ENCODE measurements around the gene TGFB1. TPM values are rescaled to one million over a fixed set of nuclear protein-coding genes. Genes with fewer than 3 reads are reported as not detected.
"Not testable (repeated sequence)": the region's sequence is repeated elsewhere in the genome, so short reads cannot be mapped to it uniquely, and the experiment has no call there.

Gene TGFB1
- 10 to 100 TPM in 1 of 2 donors, 1 to 10 TPM in 1; 7.4 to 14.7 TPM for total RNA-seq
- long read RNA-seq, partial matches to known transcripts, result 0 of 8 reads
- long read RNA-seq, other reads (novel, unspliced or antisense), result 7 of 8 reads

DNA sequence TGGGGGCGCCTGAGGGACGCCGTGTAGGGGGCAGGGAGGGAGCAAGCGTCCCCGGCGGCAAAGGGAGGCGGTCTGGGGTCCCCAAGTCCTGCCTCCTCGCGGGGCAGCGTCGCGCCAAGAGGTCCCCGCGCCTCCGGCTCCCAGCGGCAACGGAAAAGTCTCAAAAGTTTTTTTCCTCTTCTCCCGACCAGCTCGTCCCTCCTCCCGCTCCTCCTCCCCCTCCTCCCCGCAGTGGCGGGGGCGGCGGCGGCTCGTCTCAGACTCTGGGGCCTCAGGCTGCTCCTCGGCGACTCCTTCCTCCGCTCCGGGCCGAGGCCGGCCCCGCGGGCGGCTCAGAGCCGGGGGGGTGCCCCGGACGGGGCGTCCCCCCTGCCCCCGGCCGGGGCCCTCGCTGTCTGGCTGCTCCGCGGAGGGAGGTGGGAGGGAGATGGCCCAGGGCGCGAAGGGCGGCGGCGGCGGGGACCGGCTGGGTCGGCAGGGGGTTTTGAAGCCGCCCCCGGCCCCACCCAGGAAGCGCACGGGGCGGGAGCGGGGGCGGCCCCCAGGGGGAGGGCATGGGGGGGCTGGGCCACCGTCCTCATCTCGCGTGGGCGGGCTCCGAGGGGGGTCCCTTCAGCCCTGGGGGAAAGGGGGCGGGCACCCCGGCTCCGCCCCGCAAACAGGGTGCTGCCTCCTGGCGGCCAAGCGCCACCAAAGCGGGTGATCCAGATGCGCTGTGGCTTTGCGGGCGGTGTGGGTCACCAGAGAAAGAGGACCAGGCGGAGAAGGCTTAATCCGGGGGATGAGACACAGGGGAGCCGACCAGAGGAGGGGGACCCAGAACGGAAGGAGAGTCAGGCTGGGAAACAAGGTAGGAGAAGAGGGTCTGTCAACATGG lies at the start of gene TGFB1:
Gene TGFB1, minus strand, starts transcription at position 457 of the 877 bp plus-strand sequence. CDS start 878 bp downstream, outside the sequence.
- peak; percentile 84 to 88 for DNase-seq
- intact Hi-C loops (cut with DNase I, micrococcal nuclease), result no loop called here
- peak; percentile 62 for ATAC-seq

DNA sequence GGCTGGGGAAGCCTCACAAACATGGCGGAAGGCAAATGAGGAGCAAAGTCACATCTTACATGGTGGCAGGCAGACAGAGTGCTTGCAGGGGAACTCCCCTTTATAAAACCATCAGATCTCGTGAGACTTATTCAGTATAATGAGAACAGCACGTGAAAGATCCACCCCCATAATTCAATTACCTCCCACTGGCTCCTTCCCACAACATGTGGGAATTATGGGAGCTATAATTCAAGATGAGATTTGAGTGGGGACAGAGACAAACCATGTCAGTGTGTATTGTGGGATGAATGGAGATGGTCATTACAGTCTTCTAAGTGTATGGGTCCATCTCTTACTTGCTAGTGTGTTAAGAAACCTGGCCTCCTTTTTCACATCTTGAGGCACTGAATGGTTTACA lies 48.3 kb upstream of the TGFB1 start:
- DNase-seq, result no peak
- intact Hi-C loops (cut with DNase I, micrococcal nuclease), result no loop called here
- no peak for ATAC-seq

DNA sequence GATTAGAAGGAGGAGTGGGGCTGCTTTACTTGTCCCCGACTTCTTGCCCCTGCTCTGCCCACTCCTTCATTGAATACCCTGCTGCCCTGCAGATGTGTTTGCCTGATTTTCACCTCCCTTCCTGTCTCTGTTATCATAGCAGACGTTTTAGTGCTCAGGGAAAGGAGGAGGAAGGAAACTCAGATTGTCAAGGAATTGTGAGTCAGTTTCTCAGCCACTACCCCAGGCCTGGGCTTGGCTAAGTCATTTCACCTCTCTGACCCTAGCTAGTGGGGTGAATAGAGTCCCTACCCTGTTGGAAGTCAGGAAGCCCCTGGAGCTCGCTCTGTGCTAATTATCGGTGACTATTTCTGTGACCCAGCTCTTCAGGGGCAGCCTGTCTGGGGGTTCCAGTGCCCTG lies 47.8 kb upstream of the TGFB1 start:
- intact Hi-C loops (cut with DNase I, micrococcal nuclease), result no loop called here
- DNase-seq (no peak), ATAC-seq (no peak)

DNA sequence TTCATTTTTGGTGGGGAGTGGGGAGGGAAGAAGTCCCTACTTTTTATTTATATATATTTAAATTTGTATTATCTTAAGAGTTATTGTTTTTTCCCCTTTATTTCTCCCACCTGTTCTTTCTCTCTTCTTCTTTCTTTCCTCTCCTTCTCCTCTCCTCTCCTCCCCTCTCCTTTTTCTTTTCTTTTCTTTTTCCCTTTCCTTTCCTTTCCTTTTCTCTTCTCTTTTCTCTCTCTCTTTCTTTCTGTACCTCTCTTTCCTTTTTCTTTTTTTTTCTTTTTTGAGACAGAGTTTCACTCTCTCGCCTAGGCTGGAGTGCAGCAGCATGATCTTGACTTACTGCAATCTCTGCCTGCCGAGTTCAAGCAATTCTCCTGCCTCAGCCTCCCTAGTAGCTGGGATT lies 45.8 kb upstream of the TGFB1 start:
- ATAC-seq (no peak), DNase-seq (no peak)
- intact Hi-C loops (cut with DNase I, micrococcal nuclease), result no loop called here

DNA sequence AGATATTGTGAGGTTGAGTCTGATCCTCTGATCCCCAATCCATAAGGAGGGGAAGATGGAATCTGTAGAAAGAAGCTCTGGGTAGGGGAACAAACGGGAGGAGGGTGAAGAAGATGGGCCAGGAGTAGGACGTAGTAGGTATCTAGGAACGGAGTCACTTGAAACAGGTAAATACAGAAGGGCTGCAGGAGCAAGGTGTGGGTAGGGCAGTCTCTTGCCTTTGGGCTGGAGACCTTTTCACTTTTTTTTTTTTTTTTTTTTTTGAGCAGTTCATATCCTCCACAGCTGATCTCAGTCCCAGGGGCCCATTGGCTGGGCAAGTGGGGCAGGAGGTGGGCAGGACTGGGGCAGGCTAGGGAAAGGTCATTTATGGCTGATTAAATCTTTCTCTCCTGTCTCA lies 45.4 kb upstream of the TGFB1 start:
- intact Hi-C loops (cut with DNase I, micrococcal nuclease), result no loop called here
- DNase-seq, result no peak

DNA sequence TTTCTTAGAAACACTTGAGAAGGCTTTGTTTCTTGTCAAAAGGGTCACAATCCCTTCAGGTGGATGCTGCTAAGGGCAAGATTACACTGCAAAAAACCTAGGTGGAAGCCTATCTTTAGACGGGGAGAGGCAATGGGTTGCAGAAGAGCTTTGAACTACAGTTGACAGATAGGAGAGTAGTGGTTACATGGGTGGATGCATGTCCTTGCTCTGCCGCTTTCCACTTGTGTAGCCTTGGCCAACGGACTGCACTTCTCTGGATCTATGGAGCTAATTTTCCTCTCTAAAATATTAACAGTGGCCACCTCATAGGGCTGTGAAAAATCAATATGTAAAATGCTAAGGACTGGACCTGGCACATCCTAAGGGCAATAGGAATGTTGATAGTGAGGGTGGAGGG lies 44.9 kb upstream of the TGFB1 start:
- intact Hi-C loops (cut with DNase I, micrococcal nuclease), result no loop called here
- ATAC-seq (no peak), DNase-seq (no peak)

More for the DNA sequence above, 45.4 kb upstream of the TGFB1 start:
- ATAC-seq, result no peak

DNA sequence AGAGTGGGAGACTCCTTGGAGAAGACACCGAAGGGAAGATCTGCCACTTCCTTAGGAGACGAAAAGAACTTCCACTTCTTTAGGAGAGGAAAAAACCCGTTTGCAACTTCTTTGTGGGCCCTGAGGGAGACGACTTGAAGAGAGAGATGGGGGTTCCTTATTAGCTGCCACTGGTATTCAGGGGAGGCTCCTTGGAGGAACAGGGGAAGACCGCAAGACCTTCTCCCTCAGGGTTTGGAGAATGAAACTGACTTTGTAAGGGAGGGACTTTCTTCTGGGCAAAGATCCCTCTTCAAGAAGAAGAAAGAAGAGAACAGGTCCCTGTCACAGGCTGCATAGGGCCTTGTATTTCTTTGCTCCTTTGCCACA lies 44.3 kb upstream of the TGFB1 start:
- DNase-seq (no peak), ATAC-seq (no peak)
- intact Hi-C loops (cut with DNase I, micrococcal nuclease), result no loop called here

DNA sequence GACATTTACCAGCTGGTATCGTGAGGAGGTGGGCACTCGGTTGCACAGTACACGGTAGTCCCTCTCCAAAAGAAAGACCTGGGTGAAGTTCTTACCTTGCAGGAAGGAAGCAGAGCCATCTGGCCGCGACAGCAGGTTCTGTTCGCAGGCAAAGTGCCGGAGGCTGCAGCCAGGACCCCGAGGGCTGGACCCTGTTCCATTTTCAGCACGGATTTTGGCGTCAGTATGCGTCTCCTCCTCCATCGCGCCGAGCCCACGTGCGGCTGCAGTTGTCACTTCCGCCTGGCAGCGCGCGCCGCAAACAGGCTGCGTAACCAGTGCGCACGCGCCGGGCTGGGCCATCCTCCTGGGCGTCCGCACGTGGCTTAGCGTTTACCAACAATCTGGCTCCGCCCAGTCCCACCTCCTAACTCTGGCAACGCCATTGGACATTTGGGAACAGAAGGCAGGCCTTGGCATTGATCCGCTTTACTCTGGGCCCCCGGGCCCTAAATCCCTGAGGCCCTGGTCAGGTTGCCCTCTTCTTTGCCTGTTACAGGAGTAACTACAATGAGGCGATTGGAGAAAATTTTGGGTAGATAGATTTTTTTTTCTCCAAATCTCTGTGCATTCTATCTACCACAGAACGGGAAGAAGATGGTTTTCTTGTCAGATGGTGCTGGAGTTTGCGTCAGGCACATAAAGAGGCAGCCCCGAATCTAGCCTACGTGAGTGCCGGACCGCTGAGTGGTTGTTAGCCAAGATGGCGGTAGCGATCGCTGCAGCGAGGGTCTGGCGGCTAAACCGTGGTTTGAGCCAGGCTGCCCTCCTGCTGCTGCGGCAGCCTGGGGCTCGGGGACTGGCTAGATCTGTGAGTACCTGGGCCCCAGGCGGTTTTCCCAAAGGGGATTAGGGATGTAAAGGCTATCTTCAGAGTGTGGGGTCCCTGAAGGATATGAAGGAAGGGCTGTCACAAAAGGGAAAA lies 43.6 kb upstream of the TGFB1 start, which contains the start of the genes BCKDHA and EXOSC5:
Gene BCKDHA, plus strand, starts transcription at position 733 of the 964 bp plus-strand sequence. Its CDS starts 10 bp downstream, at position 743.
Gene EXOSC5, minus strand, starts transcription at position 274 of the 964 bp plus-strand sequence. Its CDS starts 31 bp downstream, at position 243.
- intact Hi-C loops (cut with DNase I, micrococcal nuclease), result no loop called here
- ATAC-seq (peak; percentile 99), DNase-seq (peak; percentile 100)

DNA sequence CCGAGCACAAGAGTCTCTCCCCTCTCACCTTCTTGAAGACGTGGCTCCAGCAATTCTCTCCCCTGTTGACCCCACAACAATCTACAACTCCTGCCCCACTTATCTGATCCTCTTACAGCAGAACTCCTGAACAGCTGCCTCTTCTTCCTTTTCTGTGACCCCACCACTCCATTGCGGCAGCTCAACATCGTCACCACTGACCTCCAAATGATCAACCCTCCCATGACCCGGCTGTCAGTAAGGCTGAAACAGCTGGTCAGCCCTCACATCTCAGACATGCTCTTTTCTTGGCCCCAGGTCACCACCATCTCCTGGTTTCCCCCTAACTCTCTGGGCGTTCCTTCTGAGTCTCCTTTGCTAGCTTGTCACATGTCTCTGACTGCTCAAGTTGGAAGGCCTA lies 41.6 kb upstream of the TGFB1 start:
- ATAC-seq, result no peak
- DNase-seq, result no peak
- intact Hi-C loops (cut with DNase I, micrococcal nuclease), result no loop called here

DNA sequence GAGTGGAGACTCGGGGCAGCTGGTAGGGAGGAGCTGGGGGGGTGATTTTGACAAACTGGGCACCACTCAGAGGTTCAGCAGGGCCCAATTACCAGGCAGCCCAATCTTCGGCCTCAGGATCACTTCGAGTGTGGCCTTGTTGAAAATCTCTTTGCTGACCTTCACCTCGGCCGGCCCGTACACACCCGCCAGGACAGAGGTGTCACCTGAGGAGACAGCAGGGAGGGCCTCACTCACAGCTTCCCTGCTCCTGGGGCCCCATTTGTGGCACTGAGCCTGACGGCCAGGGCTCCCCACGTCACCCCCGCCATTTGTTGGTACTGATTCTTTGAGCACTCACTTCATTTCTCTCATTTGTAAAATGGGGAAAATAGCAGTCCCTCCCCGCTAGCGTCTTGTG lies 39.1 kb upstream of the TGFB1 start:
- DNase-seq (no peak), ATAC-seq (no peak)
- intact Hi-C loops (cut with DNase I, micrococcal nuclease), result no loop called here

DNA sequence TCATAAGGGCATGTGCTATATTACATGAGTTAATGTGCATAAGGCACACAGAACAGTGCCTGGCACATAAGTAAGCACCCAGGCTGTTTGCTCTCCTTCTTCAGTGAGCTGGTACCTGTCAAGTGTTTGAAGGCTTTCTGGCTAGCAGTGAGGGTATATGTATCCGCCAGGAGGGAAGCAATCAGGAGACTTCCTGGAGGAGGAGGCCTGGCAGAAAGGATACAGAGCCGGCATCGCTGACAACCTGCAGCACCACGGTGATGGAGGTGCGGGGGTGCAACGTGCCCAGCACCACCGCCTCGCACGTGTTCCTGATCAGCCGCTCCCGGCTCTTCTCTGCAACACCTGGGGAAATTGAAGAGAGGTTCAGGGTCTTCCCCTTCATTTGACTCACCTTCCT lies 37.9 kb upstream of the TGFB1 start:
- intact Hi-C loops (cut with DNase I, micrococcal nuclease), result no loop called here
- ATAC-seq (no peak), DNase-seq (no peak)

DNA sequence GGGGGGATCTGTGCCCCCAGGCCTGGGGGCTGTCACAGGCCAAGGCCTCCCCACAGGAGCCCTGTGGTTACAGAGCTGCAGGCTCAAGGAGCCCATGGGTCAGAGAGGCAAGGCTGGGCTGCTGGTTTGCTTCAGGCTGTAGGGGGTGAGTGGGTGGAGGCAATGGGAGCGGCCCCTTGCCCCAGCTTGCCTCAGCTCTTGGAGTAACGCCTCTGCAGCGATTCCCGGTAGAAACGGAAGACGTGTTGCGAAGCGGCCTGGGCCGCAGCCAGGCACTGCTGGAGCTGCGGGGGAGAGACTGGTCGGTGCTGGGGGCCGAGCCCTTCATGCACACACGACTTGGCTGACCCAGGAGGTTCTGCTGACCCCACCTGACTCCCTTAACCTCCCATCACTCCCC lies 32.7 kb upstream of the TGFB1 start:
- intact Hi-C loops (cut with DNase I, micrococcal nuclease), result no loop called here
- no peak for ATAC-seq
- no peak for DNase-seq

DNA sequence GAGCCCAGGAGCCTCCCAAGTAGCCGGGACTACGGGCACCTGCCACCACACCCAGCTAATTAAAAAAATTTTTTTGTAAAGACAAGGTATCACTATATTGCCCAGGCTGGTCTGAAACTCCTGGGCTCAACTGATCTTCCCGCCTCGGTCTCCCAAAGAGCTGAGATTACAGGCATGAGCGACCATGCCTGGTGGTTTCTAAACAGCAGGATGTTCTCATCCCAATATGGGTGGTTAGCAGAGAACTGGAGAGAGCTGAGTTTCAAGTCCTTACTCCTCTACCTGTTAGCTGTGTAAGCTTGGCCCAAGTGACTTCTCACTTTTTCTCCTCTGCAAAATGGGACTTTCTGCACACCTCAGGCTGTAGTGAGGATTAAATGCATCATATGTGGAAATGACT lies 30.6 kb upstream of the TGFB1 start:
- no peak for ATAC-seq
- intact Hi-C loops (cut with DNase I, micrococcal nuclease), result no loop called here
- no peak for DNase-seq

DNA sequence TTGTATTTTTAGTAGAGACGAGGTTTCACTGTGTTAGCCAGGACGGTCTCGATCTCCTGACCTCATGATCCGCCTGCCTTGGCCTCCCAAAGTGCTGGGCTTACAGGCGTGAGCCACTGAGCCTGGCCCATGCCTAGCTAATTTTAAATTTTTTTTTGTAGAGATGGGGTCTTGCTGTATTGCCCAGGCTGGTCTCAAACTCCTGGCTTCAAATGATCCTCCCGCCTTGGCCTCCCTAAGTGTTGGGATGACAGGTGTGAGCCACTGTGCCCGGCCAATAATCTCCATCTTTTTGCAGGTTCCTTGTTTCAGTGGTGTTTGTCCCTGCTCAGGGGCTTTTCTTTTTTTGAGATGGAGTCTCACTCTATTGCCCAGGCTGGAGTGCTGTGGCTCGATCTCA lies 27.8 kb upstream of the TGFB1 start:
- DNase-seq; ATAC-seq; intact Hi-C loops (cut with DNase I, micrococcal nuclease): not testable (repeated sequence)

DNA sequence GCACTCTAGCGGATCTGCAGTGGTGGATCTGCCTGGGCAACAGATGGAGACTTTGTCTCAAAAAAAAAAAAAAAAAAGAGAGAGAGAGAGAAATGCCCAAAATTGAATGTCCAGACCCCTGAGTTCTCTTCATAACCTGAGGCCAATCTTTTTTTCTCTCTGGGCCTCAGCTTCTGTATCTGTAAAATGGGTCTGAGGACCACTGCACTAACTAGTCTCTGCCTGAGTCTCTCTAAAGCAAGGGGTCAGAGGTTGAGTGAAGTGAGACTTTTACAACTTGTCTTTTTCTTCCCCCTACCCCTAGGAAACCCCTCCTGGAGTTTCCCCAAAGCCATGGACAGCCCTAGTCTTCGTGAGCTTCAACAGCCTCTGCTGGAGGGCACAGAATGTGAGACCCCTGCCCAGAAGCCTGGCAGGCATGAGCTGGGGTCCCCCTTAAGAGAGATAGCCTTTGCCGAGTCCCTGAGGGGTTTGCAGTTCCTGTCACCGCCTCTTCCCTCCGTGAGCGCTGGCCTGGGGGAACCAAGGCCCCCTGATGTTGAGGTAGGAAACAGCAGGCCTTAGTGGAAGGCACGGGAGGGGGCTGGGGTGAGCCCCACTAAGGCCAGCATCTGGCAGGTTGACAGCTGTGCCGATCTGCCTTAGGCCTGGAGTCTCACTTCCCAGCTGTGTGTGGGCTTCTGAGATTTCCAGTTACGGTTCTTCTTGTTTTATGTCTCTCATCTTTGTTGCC lies 24.4 kb upstream of the TGFB1 start:
- DNase-seq (no peak), ATAC-seq (no peak)
- intact Hi-C loops (cut with DNase I, micrococcal nuclease), result no loop called here

DNA sequence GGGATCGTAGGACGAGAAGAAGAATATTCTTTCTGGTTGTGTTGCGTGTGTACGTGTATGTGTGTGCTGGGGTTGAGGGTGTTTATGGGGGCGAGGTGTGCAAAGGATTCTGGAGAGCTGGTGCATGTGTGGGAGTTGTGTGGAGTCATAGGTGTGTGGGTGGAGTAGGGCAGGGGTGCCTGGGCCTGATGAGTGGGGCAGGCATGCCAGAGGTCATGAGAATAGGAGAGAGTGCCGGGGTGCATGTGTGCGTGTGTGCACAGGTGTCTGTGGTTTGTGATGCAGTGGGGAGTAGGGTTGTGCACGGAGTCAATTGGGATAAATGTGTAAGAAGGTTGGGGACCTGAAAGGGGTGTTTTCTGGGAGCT lies 23.3 kb upstream of the TGFB1 start:
- intact Hi-C loops (cut with DNase I, micrococcal nuclease), result no loop called here
- peak; percentile 18 for ATAC-seq
- no peak for DNase-seq

DNA sequence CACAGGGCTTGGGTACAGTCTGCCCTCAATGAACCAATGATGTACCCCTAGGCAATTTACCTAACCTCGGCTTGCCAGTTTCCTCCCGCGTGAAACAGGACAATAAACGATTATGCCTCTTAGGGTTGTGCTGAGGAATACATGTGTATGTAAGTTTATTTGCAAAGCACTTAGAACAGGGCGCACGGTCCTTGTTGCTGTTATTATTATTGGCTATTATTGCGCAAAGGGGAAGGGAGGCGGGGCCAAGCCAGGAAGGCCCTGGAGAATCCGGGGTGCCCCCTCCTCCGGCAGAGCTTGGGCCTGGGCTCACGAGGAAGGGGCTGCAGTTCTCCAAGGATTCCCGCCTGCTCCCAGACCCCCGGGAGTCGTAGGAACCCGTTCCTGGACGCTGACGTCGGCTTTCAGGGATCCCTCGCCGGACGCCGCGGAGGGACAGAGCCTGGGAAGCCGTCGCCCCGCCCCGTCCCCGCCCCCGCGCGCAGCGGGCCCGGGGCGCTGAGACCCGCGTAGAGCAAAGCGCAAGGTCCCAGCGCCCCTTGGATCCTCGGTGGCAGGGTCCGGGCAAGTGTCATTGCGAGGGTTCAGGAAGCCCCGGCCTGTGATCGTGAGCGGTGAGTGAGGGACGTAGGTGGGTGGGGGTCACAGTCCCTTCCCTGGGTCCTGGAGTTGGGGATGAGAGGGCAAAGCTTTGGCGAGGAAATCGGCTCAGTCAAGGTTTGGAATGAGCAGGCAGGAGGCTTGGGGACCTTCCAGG lies 22.7 kb upstream of the TGFB1 start, which contains the start of gene TMEM91:
Gene TMEM91, plus strand, starts transcription at position 293 of the 757 bp plus-strand sequence. CDS start 1,777 bp downstream, outside the sequence.
- DNase-seq (peak; percentile 36 to 51), ATAC-seq (peak; percentile 58)
- intact Hi-C loops (cut with DNase I, micrococcal nuclease), result no loop called here

DNA sequence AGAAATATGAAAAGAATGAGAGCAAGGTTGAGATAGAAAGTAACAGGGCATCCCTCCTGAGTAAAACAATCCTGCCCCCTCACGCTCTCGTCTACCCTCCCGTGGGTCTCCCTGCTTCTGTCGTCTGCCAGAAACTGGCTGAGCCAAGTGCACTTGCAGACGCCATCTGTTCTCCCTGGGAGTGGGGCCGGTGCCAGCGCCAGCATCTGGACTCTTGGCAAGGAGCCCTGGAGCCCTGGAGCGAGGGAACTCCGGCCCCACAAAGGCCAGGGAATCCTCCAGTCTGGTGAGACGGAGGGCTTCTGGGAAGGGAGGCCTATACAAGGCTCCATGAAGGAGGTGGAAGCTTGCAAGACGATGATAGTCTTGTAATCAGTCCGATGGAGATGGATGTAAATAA lies 20.3 kb upstream of the TGFB1 start:
- intact Hi-C loops (cut with DNase I, micrococcal nuclease), result no loop called here
- ATAC-seq (peak; percentile 61), DNase-seq (peak; percentile 76 to 78)

Measured in left colon (tissue), 2 donors.